Body of pancreas (tissue), 4 donors: ENCODE measurements around the gene ANGEL2. TPM values are rescaled to one million over a fixed set of nuclear protein-coding genes. Genes with fewer than 3 reads are reported as not detected.

Experiments
- ATAC-seq: fragments of 150-250 bp; one replicate; pipeline ENCODE4 v1.9.1; 2016
- DNase-seq, 4 donors: peaks; one replicate each; pipeline ENCODE4 v3.0.0-alpha.2; 2019
- H3K27ac ChIP-seq, 4 donors: fragments of 200-600 bp; sonication (generic); 1 replicate in 3 of 4; 2 replicates in 1 of 4; pipeline versions ENCODE4 v1.5.1 to v1.6.1; 2016 to 2019; ENCODE audit warnings: mild to moderate bottlenecking in 1 of 4, mixed read lengths in 1 of 4, moderate library complexity in 1 of 4
- H3K27me3 ChIP-seq, 2 donors: fragments of 200-600 bp; sonication (generic); one replicate each; pipeline ENCODE4 v1.6.0; 2016; ENCODE audit warnings: mild to moderate bottlenecking in 1 of 2
- H3K36me3 ChIP-seq, 2 donors: fragments of 200-600 bp; sonication (generic); replicated peaks in 1 of 2; 2 replicates each; pipeline ENCODE4 v1.5.1; 2016; ENCODE audit warnings: low read depth in 2 of 2; ENCODE audit not compliant: insufficient read depth in 1 of 2
- H3K4me1 ChIP-seq: fragments of 200-600 bp; sonication (generic); one replicate; pipeline ENCODE4 v1.6.0; 2016
- H3K4me3 ChIP-seq, 2 donors: fragments of 200-600 bp; sonication (generic); 1 replicate in 1 of 2; 2 replicates in 1 of 2; pipeline ENCODE4 v1.5.1; 2016 to 2019
- H3K9me3 ChIP-seq, 3 donors: fragments of 200-600 bp; sonication (generic); 1 replicate in 2 of 3; 2 replicates in 1 of 3; pipeline ENCODE4 v1.5.1; 2016
- CTCF ChIP-seq, 7 experiments: fragments of 450-650 bp in 4 of 7; fragments of 200-600 bp in 3 of 7; sonication (generic) in 3 of 7; IDR thresholded peaks; one replicate each; pipeline ENCODE4 v1.5.1; 2016 to 2019; ENCODE audit warnings: antibody characterized with exemption in 7 of 7
- POLR2A ChIP-seq, 3 donors: fragments of 450-650 bp; IDR thresholded peaks; one replicate each; pipeline ENCODE4 v1.6.1; 2016; ENCODE audit warnings: antibody characterized with exemption in 3 of 3, mild to moderate bottlenecking in 2 of 3
- WGBS, 2 donors: methylation state at CpG; one replicate each; pipeline ENCODE4 v1.1.5; 2017; 5-methylcytosine and 5-hydroxymethylcytosine counted together
- intact Hi-C: fragments of 100-400 bp; cut with DNase I; formaldehyde crosslinking; loops from one replicate; pipeline ENCODE4 v1.15.1; 2023
- total RNA-seq, 2 donors: library from RNA; depleted of rRNA; stranded (reverse); fragments of >200 nt; gene quantifications; one replicate each; pipeline ENCODE4 v1.1.0, GENCODE V29; 2016

Gene ANGEL2
- total RNA-seq, 2 donors from 2014 or later, result 14.5 to 36.8 TPM

GRCh38 chr1:212949771-212950170, 65.9 kb downstream of the ANGEL2 start:
- Histone ChIP-seq H3K36me3 (no peaks in the 10 kb centered on the region), H3K4me3 (no peak overlapping the region), H3K27ac (no peak overlapping the region), H3K27me3 (peaks cover 0 to 3% of the 10 kb centered on the region in 2 donors), H3K4me1 (peaks cover 25% of the 10 kb centered on the region), H3K9me3 (no peaks in the 10 kb centered on the region)
- intact Hi-C loops, result no loop called here
- TF ChIP-seq CTCF (IDR thresholded peaks at IDR 0.05) (no peak), POLR2A (IDR thresholded peaks at IDR 0.05) (no peak)
- DNase-seq (no peak), ATAC-seq (no peak)
- WGBS, 2 donors, result 30 to 50% methylated on average over 2 of the region's 2 CpGs

- peaks cover 0 to 3% of the 10 kb centered on the region in 2 donors for H3K27me3 ChIP-seq
- no peaks in the 10 kb centered on the region for H3K9me3 ChIP-seq
- H3K4me3 ChIP-seq, result no peak overlapping the region
- ATAC-seq, result no peak
- peaks cover 20% of the 10 kb centered on the region for H3K4me1 ChIP-seq
- H3K27ac ChIP-seq, result no peak overlapping the region
- DNase-seq, result no peak
- TF ChIP-seq POLR2A (IDR thresholded peaks at IDR 0.05), result no peak
- TF ChIP-seq CTCF (IDR thresholded peaks at IDR 0.05), result no peak
- no peaks in the 10 kb centered on the region for H3K36me3 ChIP-seq
- intact Hi-C loops, result no loop called here
These were observed 68.8 kb downstream of the ANGEL2 start for GRCh38 chr1:212946872-212947271.

- TF ChIP-seq POLR2A (IDR thresholded peaks at IDR 0.05) (no peak), CTCF (IDR thresholded peaks at IDR 0.05) (no peak)
- Histone ChIP-seq H3K36me3 (no peaks in the 10 kb centered on the region), H3K4me1 (peaks cover 9% of the 10 kb centered on the region), H3K9me3 (no peaks in the 10 kb centered on the region), H3K4me3 (no peak overlapping the region), H3K27me3 (no peaks in the 10 kb centered on the region), H3K27ac (no peak overlapping the region)
- ATAC-seq, result no peak
- no peak for DNase-seq
- intact Hi-C loops, result no loop called here
- WGBS, 2 donors, result 78 to 79% methylated on average over 4 of the region's 4 CpGs
These were observed 70.1 kb downstream of the ANGEL2 start for GRCh38 chr1:212945463-212946160.

- H3K27me3 ChIP-seq, result no peaks in the 10 kb centered on the region
- H3K4me1 ChIP-seq, result peaks cover 3% of the 10 kb centered on the region
- H3K4me3 ChIP-seq, result no peak overlapping the region
- H3K36me3 ChIP-seq, result no peaks in the 10 kb centered on the region
- ATAC-seq, result no peak
- 82 to 84% methylated on average over 2 of the region's 2 CpGs for WGBS, 2 donors
- H3K27ac ChIP-seq, result no peak overlapping the region
- TF ChIP-seq POLR2A (IDR thresholded peaks at IDR 0.05) (no peak), CTCF (IDR thresholded peaks at IDR 0.05) (no peak)
- H3K9me3 ChIP-seq, result no peaks in the 10 kb centered on the region
- intact Hi-C loops, result no loop called here
- DNase-seq, result no peak
These were observed 70.6 kb downstream of the ANGEL2 start for GRCh38 chr1:212945056-212945455.
